ENCODE results near the gene DUOXA2. TPM values are rescaled to one million over a fixed set of nuclear protein-coding genes. Genes with fewer than 3 reads are reported as not detected.

The DUOXA2 gene
- total and polyA plus RNA-seq, 2 experiments from 2014 or later = not detected

DNA sequence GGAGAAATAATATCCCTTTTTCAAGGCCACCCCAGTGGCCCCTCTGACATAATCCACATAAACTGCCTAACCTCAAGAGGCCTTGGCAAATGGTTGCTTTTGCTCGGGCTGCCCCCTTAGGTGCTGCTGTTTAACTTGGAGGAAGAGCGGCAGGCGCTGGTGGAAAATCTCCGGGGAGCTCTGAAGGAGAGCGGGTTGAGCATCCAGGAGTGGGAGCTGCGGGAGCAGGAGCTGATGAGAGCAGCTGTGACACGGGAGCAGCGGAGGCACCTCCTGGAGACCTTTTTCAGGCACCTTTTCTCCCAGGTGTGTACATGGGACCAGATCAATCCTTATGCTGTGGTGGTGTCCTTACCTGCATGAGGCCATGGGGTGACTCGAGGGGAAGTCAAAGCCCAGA is 30.6 kb downstream of the DUOXA2 start:
- no peaks in the 10 kb centered on the region for H3K36me3 ChIP-seq (ENCODE audit: low read depth)
- TF ChIP-seq EZH2phosphoT487 (IDR thresholded peaks at IDR 0.05; ENCODE audit: insufficient read depth, low read depth) (no peak), EZH2 (IDR thresholded peaks at IDR 0.05; ENCODE audit: insufficient read depth, poor library complexity, severe bottlenecking) (no peak)
- H3K27ac ChIP-seq = no peak overlapping the region
- DNase-seq = no peak
- no peaks in the 10 kb centered on the region for H3K9me3 ChIP-seq (ENCODE audit: low read depth)
- H3K27me3 ChIP-seq (replicated peaks; ENCODE audit: insufficient read depth) = no peaks in the 10 kb centered on the region
- 86 to 89% methylated on average over 8 to 9 of the region's 9 CpGs for WGBS, 2 experiments (ENCODE audit: low coverage in 1 of 2, low lambda C conversion rate in 2 of 2, missing lambda C conversion rate in 2 of 2)
- no peak overlapping the region for H3K9ac ChIP-seq
- no peak overlapping the region for H2AFZ ChIP-seq
- no peak overlapping the region for H3K4me2 ChIP-seq (ENCODE audit: unreplicated experiment)
- H3K4me1 ChIP-seq (ENCODE audit: insufficient read depth) = peaks cover 17% of the 10 kb centered on the region
- H3K4me3 ChIP-seq = no peak overlapping the region
- no peaks in the 10 kb centered on the region for H3F3A ChIP-seq (ENCODE audit: insufficient read depth)
- H3K9me2 ChIP-seq (ENCODE audit: insufficient read depth) = no peaks in the 10 kb centered on the region
- in situ Hi-C loops (cut with MboI) = no loop called here
- H3K79me2 ChIP-seq (ENCODE audit: insufficient read depth) = no peaks in the 10 kb centered on the region
- no peaks in the 10 kb centered on the region for H4K20me1 ChIP-seq (ENCODE audit: insufficient read depth)

DNA sequence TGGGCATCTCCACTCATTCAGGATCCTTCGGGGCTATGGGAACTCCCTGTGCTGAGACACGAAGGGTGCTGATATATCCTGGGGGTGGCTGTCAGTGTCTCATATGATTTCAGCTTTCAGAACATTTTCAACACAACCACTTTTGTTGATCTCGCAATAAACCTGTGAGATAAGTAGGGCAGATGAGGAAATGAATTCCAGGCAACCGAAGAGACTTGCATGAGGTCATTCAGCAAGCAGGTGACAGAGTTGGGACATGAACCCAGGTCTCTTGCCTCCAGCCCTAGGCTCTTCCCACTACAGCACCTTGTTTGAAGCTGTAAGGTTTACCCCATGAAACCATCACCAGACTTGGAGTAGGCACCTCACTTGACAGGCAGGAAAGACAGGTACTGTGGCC is 32.3 kb downstream of the DUOXA2 start:
- Histone ChIP-seq H2AFZ (no peak overlapping the region), H3K9me2 (ENCODE audit: insufficient read depth) (no peaks in the 10 kb centered on the region), H3F3A (ENCODE audit: insufficient read depth) (no peaks in the 10 kb centered on the region), H3K4me2 (ENCODE audit: unreplicated experiment) (no peak overlapping the region), H3K9me3 (ENCODE audit: low read depth) (no peaks in the 10 kb centered on the region), H3K4me1 (ENCODE audit: insufficient read depth) (peaks cover 23% of the 10 kb centered on the region), H3K36me3 (ENCODE audit: low read depth) (no peaks in the 10 kb centered on the region), H4K20me1 (ENCODE audit: insufficient read depth) (no peaks in the 10 kb centered on the region), H3K27me3 (replicated peaks; ENCODE audit: insufficient read depth) (no peaks in the 10 kb centered on the region), H3K79me2 (ENCODE audit: insufficient read depth) (no peaks in the 10 kb centered on the region), H3K27ac (no peak overlapping the region), H3K4me3 (no peak overlapping the region), H3K9ac (no peak overlapping the region)
- WGBS, 2 experiments (ENCODE audit: low coverage in 1 of 2, low lambda C conversion rate in 2 of 2, missing lambda C conversion rate in 2 of 2) = 84 to 88% methylated on average over 4 of the region's 4 CpGs
- DNase-seq = peak; percentile 26
- in situ Hi-C loops (cut with MboI) = no loop called here
- TF ChIP-seq EZH2phosphoT487 (IDR thresholded peaks at IDR 0.05; ENCODE audit: insufficient read depth, low read depth) (no peak), EZH2 (IDR thresholded peaks at IDR 0.05; ENCODE audit: insufficient read depth, poor library complexity, severe bottlenecking) (no peak)

DNA sequence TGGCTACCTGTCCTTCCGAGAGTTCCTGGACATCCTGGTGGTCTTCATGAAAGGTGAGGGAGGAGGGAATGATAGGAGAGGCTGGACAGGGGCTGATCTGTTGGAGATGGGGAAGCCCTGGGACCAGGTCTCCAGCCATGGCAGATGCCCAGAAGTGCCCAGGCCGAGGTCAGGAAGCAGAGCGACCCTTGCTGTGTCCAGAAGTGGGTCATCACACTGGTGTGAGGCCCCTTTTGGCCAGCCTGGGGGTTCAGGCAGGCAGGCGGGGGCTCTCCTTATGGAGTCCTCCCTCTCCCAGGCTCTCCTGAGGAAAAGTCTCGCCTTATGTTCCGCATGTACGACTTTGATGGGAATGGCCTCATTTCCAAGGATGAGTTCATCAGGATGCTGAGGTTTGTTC is 33.5 kb downstream of the DUOXA2 start:
- no peak overlapping the region for H3K9ac ChIP-seq
- H3K27me3 ChIP-seq (replicated peaks; ENCODE audit: insufficient read depth) = no peaks in the 10 kb centered on the region
- DNase-seq = no peak
- no peaks in the 10 kb centered on the region for H3K79me2 ChIP-seq (ENCODE audit: insufficient read depth)
- no peaks in the 10 kb centered on the region for H3K36me3 ChIP-seq (ENCODE audit: low read depth)
- no peaks in the 10 kb centered on the region for H4K20me1 ChIP-seq (ENCODE audit: insufficient read depth)
- no peaks in the 10 kb centered on the region for H3K9me3 ChIP-seq (ENCODE audit: low read depth)
- H3K9me2 ChIP-seq (ENCODE audit: insufficient read depth) = no peaks in the 10 kb centered on the region
- in situ Hi-C loops (cut with MboI) = no loop called here
- H3K27ac ChIP-seq = no peak overlapping the region
- peaks cover 23% of the 10 kb centered on the region for H3K4me1 ChIP-seq (ENCODE audit: insufficient read depth)
- no peaks in the 10 kb centered on the region for H3F3A ChIP-seq (ENCODE audit: insufficient read depth)
- TF ChIP-seq EZH2phosphoT487 (IDR thresholded peaks at IDR 0.05; ENCODE audit: insufficient read depth, low read depth) (no peak), EZH2 (IDR thresholded peaks at IDR 0.05; ENCODE audit: insufficient read depth, poor library complexity, severe bottlenecking) (no peak)
- no peak overlapping the region for H3K4me2 ChIP-seq (ENCODE audit: unreplicated experiment)
- no peak overlapping the region for H3K4me3 ChIP-seq
- WGBS, 2 experiments (ENCODE audit: low coverage in 1 of 2, low lambda C conversion rate in 2 of 2, missing lambda C conversion rate in 2 of 2) = 85 to 87% methylated on average over 6 to 7 of the region's 7 CpGs
- no peak overlapping the region for H2AFZ ChIP-seq

DNA sequence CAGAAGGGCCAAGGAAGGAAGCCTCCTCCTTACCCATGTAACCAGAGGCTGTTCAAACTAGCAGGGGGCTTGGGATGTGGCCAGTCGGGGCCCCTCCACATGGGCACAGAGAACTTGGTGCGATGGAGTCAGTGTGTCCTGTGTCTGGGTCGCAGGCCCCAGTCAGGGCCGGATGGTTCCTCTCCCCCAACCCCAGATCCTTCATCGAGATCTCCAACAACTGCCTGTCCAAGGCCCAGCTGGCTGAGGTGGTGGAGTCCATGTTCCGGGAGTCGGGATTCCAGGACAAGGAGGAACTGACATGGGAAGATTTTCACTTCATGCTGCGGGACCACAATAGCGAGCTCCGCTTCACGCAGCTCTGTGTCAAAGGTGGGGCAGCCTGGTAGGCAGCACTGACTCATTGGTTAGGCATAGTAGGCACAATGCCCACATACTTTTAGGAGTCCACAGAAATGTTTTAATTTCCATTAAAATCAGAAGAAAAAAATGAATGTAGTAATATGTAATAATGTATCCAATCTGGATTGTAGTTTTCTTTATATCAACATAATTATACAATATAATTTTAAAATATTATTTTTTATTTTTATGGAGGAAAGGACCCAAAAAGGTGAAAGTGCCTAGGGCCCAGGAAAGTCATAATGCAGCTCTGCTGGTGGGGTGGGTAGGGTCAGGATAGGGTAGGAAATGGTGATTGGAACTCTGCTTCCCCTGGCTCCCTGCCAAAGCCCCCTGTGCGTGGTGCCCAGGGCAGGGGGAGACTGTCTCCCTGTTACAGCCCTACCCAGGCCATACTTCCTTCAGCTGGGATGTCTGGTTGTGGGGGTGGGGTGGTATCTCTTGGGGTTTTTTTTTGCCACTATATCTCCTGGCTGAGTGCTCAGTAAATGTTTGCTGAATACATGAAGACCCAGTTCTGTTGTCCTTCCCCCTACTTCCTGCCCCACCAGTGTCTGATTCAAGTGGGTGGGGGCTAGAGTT is 34.2 kb downstream of the DUOXA2 start:
- no peak overlapping the region for H3K4me2 ChIP-seq (ENCODE audit: unreplicated experiment)
- H3K36me3 ChIP-seq (ENCODE audit: low read depth) = no peaks in the 10 kb centered on the region
- no peak overlapping the region for H2AFZ ChIP-seq
- H3K27me3 ChIP-seq (replicated peaks; ENCODE audit: insufficient read depth) = no peaks in the 10 kb centered on the region
- no peak overlapping the region for H3K27ac ChIP-seq
- no peak overlapping the region for H3K9ac ChIP-seq
- no peaks in the 10 kb centered on the region for H3K9me3 ChIP-seq (ENCODE audit: low read depth)
- no peaks in the 10 kb centered on the region for H3F3A ChIP-seq (ENCODE audit: insufficient read depth)
- no peaks in the 10 kb centered on the region for H3K9me2 ChIP-seq (ENCODE audit: insufficient read depth)
- H3K79me2 ChIP-seq (ENCODE audit: insufficient read depth) = no peaks in the 10 kb centered on the region
- DNase-seq = peak; percentile 28
- H4K20me1 ChIP-seq (ENCODE audit: insufficient read depth) = no peaks in the 10 kb centered on the region
- H3K4me1 ChIP-seq (ENCODE audit: insufficient read depth) = peaks cover 23% of the 10 kb centered on the region
- in situ Hi-C loops (cut with MboI) = no loop called here
- TF ChIP-seq EZH2 (IDR thresholded peaks at IDR 0.05; ENCODE audit: insufficient read depth, poor library complexity, severe bottlenecking) (no peak), EZH2phosphoT487 (IDR thresholded peaks at IDR 0.05; ENCODE audit: insufficient read depth, low read depth) (no peak)
- WGBS, 2 experiments (ENCODE audit: low coverage in 1 of 2, low lambda C conversion rate in 2 of 2, missing lambda C conversion rate in 2 of 2) = 87 to 88% methylated on average over 11 of the region's 12 CpGs
- H3K4me3 ChIP-seq = no peak overlapping the region

All from GM23248 (cell line).